HepG2 (cell line): Measurements from ENCODE around the gene DCDC2. TPM values are rescaled to one million over a fixed set of nuclear protein-coding genes. Genes with fewer than 3 reads are reported as not detected.
"Not testable (repeated sequence)": the region's sequence is repeated elsewhere in the genome, so short reads cannot be mapped to it uniquely, and the experiment has no call there.

ENCODE experiments used
- ARID5B ChIP-seq: IDR thresholded peaks from 2 replicates; pipeline ENCODE4 v1.4.0; 2020; ENCODE audit warnings: mild to moderate bottlenecking, missing genetic modification reagents
- LCORL ChIP-seq, 2 experiments: fragments of 450-650 bp in 1 of 2; sonication (generic) in 1 of 2; formaldehyde crosslinking in 1 of 2; IDR thresholded peaks; 2 replicates each; pipeline versions ENCODE4 v1.5.0 to v1.6.1; 2017 to 2020; ENCODE audit warnings: antibody characterized with exemption in 1 of 2, missing genetic modification reagents in 1 of 2
- MED13 ChIP-seq: sonication (generic); formaldehyde crosslinking; IDR thresholded peaks from 2 replicates; pipeline ENCODE4 v1.5.0; 2020; ENCODE audit warnings: missing genetic modification reagents
- PATZ1 ChIP-seq: sonication (generic); formaldehyde crosslinking; IDR thresholded peaks from 2 replicates; pipeline ENCODE4 v1.4.0; 2020; ENCODE audit warnings: missing genetic modification reagents
- RXRB ChIP-seq: IDR thresholded peaks from 2 replicates; pipeline ENCODE4 v1.6.1; 2016; ENCODE audit warnings: borderline replicate concordance, missing genetic modification reagents, missing compliant biosample characterization
- SALL2 ChIP-seq: sonication (generic); formaldehyde crosslinking; IDR thresholded peaks from 2 replicates; pipeline ENCODE4 v1.8.1; 2023; ENCODE audit warnings: mild to moderate bottlenecking, missing genetic modification reagents, inconsistent platforms
- SAP130 ChIP-seq: IDR thresholded peaks from 2 replicates; pipeline ENCODE4 v1.6.1; 2016; ENCODE audit warnings: low read depth
- ZGPAT ChIP-seq: IDR thresholded peaks from 2 replicates; pipeline ENCODE4 v1.6.1; 2016; ENCODE audit warnings: mild to moderate bottlenecking
- ZMAT3 ChIP-seq: sonication (generic); formaldehyde crosslinking; conservative IDR thresholded peaks from 2 replicates; pipeline ENCODE4 v1.7.0; 2021; ENCODE audit warnings: missing genetic modification reagents
- ZNF142 ChIP-seq: sonication (generic); formaldehyde crosslinking; IDR thresholded peaks from 2 replicates; pipeline ENCODE4 v1.4.0; 2020; ENCODE audit warnings: missing genetic modification reagents
- ZNF232 ChIP-seq: sonication (generic); formaldehyde crosslinking; IDR thresholded peaks from 2 replicates; pipeline ENCODE4 v1.4.0; 2020; ENCODE audit warnings: missing genetic modification reagents, borderline replicate concordance
- ZNF362 ChIP-seq: sonication (generic); formaldehyde crosslinking; IDR thresholded peaks from 2 replicates; pipeline ENCODE4 v1.4.0; 2020; ENCODE audit warnings: missing genetic modification reagents, mild to moderate bottlenecking, borderline replicate concordance
- ZNF670 ChIP-seq: sonication (generic); formaldehyde crosslinking; IDR thresholded peaks from 2 replicates; pipeline ENCODE4 v1.8.0; 2022; ENCODE audit warnings: mild to moderate bottlenecking, missing genetic modification reagents, borderline replicate concordance
- polyA plus RNA-seq, 8 experiments: library from polyadenylated mRNA; depleted of rRNA in 3 of 8; stranded (reverse) in 7 of 8; unstranded in 1 of 8; fragments of >200 nt; fragmentation: Illumina TruSeq in 4 of 8; extraction: Trizol in 4 of 8; gene quantifications; 2 replicates each; pipeline versions ENCODE4 v1.2.1 to v1.2.3, GENCODE V29; 2011 to 2016; ENCODE audit warnings: low read depth in 4 of 8, missing spikeins in 1 of 8, mixed read lengths in 1 of 8; ENCODE audit not compliant: insufficient read depth in 1 of 8
- total RNA-seq, 5 experiments: library from RNA; depleted of rRNA; stranded (reverse); fragments of >200 nt; fragmentation: Illumina TruSeq; extraction: Trizol; gene quantifications; 2 replicates each; pipeline ENCODE4 v1.2.3, GENCODE V29; 2016; ENCODE audit warnings: low read depth in 1 of 5

DCDC2 gene
- total and polyA plus RNA-seq, 2 of the 13 experiments (the other 11 are each of a cell fraction or from before 2014, with no cell fraction given): 9.0 to 36.2 TPM

- TF ChIP-seq ZNF362 (CRISPR knock-in tag) (peak; percentile 96), ARID5B (CRISPR knock-in tag) (peak; percentile 69; the same call in 1 of the 2 replicates), SAP130 (CRISPR knock-in tag) (0 out of 2 replicates have a peak, but pooled peaks have one; percentile 48), ZMAT3 (0 out of 2 replicates have a peak, but pooled peaks have one; percentile 12), PATZ1 (CRISPR knock-in tag) (peak; percentile 32; the same call in 1 of the 2 replicates), ZNF670 (CRISPR knock-in tag) (peak; percentile 68; the same call in 1 of the 2 replicates), ZNF232 (CRISPR knock-in tag) (0 out of 2 replicates have a peak, but pooled peaks have one; percentile 46), MED13 (CRISPR knock-in tag) (peak; percentile 77; the same call in 1 of the 2 replicates), LCORL (CRISPR knock-in tag; IDR thresholded peaks at IDR 0.05) (peak; percentile 50; the same call in 1 of the 2 replicates), ZGPAT (CRISPR knock-in tag) (peak; percentile 87), RXRB (peak; percentile 28; the same call in 1 of the 2 replicates), SALL2 (CRISPR knock-in tag) (0 out of 2 replicates have a peak, but pooled peaks have one; percentile 38), ZNF142 (CRISPR knock-in tag) (0 out of 2 replicates have a peak, but pooled peaks have one; percentile 69)
- TF ChIP-seq LCORL (IDR thresholded peaks at IDR 0.05): not testable (repeated sequence)
These were observed 25.1 kb upstream of the DCDC2 start (continued) for GRCh38 chr6:24382891-24383494.
